HEK293 (cell line): ENCODE data around the gene SLC27A2.

Experiments
- CTCF ChIP-seq: fragments of 450-650 bp; formaldehyde crosslinking; IDR thresholded peaks from 2 replicates; pipeline ENCODE4 v1.5.1; 2016; ENCODE audit warnings: missing biosample characterization, missing genetic modification characterization
- ZEB2 ChIP-seq: fragments of 450-650 bp; formaldehyde crosslinking; IDR thresholded peaks from 2 replicates; pipeline ENCODE4 v1.5.1; 2016; ENCODE audit warnings: missing biosample characterization, missing genetic modification characterization

- TF ChIP-seq CTCF (tag by site-specific recombination) = no peak
- no peak for TF ChIP-seq ZEB2 (tag by site-specific recombination)
Observed at GRCh38 chr15:50261981-50262380, 80.0 kb downstream of the SLC27A2 start.
